Left lobe of liver (tissue), 2 donors: ENCODE data around the gene NKX2-3. TPM values are rescaled to one million over a fixed set of nuclear protein-coding genes. Genes with fewer than 3 reads are reported as not detected.

Experiments used
- ATAC-seq: fragments of 200-7000 bp; cut with Tn5 transposase; one replicate; pipeline ENCODE4 v1.9.1; 2020; ENCODE audit warnings: mild to moderate bottlenecking, moderate library complexity
- DNase-seq: peaks from one replicate; pipeline ENCODE4 v3.0.0-alpha.2; 2020; ENCODE audit warnings: low spot score
- total RNA-seq: library from RNA; stranded (reverse); gene quantifications from one replicate; pipeline ENCODE4 v1.2.1, GENCODE V29; 2021
- donor health status: DM: no; HTN: no; CAD: no; lungs with moderate emphysema.
- donor health status: DM: no; HTN: yes; CAD: no.

Gene NKX2-3
- total RNA-seq, 1 donor from 2014 or later, result 0.08 TPM

- no peak for ATAC-seq
- DNase-seq, result no peak
Observed at GRCh38 chr10:99537989-99538917, 5.5 kb downstream of the NKX2-3 start.

DNA sequence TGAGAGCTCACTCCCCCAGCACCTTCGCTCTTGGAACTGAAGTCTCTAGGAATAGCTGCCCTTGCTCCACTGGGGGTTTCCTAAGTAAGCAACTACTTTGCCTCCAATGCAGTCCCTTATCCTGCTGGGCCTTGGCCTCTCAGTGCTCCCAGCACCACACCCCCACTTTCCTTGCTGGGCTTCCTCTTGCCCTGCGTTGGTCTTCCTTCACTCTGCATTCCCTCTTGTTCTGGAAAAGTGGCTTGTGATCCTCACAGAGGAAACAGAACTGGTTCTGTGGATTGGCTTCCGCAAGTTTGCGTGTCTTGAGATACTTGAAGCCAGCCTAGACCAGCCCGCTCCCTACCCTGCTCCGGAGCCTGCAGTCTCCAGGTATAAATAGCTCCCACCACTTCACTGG is 6.4 kb downstream of the NKX2-3 start:
- DNase-seq (no peak), ATAC-seq (no peak)

GRCh38 chr10:99539820-99540219 is 7.1 kb downstream of the NKX2-3 start:
- DNase-seq (no peak), ATAC-seq (no peak)

GRCh38 chr10:99540306-99540656 is 7.5 kb downstream of the NKX2-3 start:
- ATAC-seq, result no peak

GRCh38 chr10:99540657-99541531 is 8.2 kb downstream of the NKX2-3 start:
- ATAC-seq (peak; percentile 94), DNase-seq (no peak)

More at GRCh38 chr10:99540306-99540656, 7.5 kb downstream of the NKX2-3 start:
- DNase-seq, result no peak

DNA sequence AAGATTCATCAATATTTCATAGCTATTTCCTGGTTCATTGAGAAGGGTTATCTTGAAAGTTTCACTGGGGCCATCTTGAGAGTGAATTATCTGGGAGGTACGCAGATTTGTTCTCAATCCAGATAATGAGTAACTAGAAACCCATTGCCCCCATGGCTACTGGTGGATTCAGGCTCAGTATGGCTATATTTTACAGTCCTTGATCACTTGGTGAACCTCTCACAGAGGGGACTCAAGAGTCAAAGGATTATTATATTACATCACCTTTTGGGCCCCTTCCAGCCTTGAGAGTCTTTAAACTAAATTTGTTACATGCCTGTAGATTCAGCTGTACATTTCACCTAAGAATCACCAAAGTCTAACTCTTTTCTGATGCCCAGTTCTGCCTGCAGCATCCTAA is 11.6 kb downstream of the NKX2-3 start:
- ATAC-seq (no peak), DNase-seq (no peak)

DNA sequence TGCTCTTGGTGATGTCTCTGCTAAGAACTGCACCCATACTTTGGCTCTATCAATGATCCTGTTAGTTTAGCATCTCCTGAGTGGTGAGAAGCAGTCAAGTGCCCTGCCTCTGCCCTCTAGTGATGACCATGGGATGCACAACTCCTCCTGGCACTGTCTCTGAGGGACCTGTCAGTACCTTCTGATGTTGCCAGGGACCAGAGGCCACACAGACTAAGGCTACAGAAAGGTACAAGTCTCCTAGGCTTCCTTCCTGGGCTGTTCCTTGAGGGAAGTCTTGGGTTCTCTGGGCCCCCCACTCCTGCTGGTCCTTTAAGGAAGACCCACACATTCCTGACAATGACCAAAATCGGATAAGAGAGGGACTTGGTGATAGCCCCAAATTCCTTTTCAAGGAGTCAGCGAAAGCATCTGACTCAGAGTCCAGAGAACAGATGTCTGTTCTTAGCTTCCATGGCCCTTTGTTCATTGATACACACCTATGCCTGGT is 15.3 kb downstream of the NKX2-3 start:
- ATAC-seq (peak; percentile 92), DNase-seq (no peak)

DNA sequence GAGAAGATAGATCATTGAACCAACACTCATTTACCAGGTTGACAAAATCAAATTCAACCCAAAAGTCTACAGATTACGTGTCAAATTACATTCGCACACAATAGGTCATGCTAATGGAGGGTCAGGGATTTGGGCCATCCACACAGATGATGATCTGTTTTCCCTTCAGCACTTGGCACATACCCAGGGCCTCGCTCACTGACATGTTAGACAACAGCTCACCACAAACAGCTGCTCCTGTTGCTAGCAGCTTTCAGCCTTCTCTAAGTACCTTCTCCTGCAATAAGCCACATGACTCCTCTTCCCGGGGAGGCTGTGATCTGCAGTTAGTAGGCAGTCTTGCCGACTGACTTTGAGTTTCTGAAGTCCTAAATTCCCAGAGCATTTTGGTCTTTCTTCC is 18.4 kb downstream of the NKX2-3 start:
- ATAC-seq (no peak), DNase-seq (no peak)

DNA sequence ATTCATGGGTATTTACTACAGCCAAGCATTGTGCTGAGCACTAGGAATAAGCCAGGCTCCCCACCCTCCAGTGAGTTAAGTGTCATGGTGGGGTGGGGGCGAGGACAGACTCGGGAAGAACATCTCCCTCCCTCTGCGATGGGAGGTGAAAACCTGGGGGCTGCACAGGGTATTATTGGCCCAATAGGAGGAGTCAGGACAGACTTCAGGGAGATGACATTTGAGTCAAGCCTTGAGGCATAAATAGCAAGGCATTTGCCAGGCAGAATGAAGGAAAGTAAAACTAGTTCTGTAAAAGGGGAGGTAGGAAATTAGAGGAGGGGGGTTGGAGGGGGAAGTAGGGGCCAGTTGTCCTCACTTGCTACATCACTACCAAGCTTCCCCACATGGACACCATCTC is 18.9 kb downstream of the NKX2-3 start:
- DNase-seq, result no peak
- ATAC-seq, result no peak

DNA sequence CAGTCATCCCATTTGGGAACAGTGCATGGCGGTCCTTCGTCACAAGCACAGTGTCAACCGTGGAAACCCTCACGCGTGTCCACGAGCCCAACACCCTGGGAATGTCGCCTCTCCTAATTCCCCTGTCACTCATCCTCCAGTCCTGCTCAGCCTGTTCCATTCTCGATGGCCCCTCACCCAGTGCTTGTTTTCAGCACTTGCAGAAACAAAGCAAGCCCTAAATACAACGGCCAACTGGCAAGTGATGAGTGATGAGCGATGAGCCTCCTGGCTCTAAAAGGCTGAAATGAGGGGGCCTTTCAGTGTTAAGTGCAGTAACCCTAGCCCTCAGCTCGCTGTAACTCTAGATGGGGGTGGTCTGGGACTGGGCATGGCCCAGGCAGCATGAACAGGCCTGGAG is 22.6 kb downstream of the NKX2-3 start:
- DNase-seq (no peak), ATAC-seq (no peak)

DNA sequence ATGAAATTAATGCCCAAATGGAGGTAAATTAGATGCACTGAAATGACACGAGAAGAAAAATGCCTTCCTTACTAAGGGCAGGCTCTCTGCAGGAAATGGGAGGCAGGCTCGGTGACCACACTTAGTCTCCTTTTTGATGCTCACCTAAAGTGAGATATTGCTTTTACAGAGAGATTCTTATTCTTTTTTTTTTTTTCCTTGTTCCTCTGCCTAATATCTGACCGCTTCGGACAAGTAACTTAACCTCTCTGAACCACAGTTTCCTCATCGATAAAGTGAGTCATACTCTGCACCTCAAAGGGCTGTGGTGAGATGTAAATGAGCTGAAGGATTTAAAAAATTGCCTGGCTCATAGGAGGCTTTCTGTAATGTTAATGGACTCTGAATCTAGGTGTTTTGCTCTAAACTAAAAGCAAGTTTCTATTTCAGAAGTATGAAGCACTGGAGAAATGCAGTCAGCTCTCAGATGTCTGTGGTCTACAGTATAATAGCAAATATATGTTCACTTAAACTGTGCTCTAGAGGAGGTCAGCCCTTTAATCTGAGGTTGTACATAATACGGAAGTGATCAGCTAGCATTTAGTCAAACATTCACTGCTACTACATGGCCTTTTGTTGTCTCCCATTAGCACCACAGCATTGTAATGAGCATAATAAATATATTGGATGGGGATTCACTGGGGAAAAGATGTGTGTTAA is 23.2 kb downstream of the NKX2-3 start:
- no peak for DNase-seq
- no peak for ATAC-seq

GRCh38 chr10:99557044-99557443 is 24.3 kb downstream of the NKX2-3 start:
- ATAC-seq (no peak), DNase-seq (no peak)

- DNase-seq (no peak), ATAC-seq (no peak)
Observed at GRCh38 chr10:99558708-99559107, 26.0 kb downstream of the NKX2-3 start.

- DNase-seq, result peak; percentile 49
Observed at GRCh38 chr10:99560277-99561126, 27.8 kb downstream of the NKX2-3 start.

DNA sequence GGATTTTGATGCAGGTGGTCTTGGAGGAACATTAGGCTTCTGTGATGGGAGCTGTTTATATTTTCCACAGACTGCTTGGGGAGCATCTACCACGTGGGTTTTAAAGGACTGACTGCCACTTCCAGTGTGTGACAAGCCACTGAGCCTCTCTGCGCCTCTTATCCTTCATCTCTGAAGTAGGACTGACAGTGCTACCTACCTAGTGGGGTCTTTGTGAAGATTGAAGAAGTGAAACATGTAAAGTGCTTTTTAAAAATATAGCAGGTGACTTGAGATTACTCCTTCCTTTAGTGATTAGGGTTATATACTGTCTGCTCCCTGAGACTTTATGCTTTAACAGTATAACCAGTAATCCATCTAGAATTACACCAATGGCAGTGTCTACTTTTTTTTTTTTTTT is 29.9 kb downstream of the NKX2-3 start:
- DNase-seq, result no peak
- ATAC-seq, result no peak

More at GRCh38 chr10:99560277-99561126, 27.8 kb downstream of the NKX2-3 start:
- ATAC-seq, result peak; percentile 88

DNA sequence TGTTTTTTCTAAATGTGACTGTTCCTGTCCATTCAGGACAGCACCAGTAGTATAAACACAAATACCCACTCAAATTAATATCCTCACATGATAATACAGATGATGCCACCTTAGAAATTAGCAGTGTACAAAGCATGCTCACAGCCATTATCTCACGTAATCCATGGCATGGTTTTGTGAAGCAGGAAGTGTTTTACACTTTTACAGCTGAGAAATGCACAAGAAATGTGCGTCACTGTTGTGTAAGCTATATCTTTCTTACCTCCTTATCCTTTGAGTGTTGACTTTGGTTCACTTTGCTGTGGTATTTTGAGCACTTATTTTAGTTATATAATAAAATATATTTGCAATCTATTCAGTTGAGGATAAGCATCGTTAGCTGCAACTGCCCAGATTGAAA is 31.6 kb downstream of the NKX2-3 start:
- DNase-seq, result no peak
- ATAC-seq, result no peak

DNA sequence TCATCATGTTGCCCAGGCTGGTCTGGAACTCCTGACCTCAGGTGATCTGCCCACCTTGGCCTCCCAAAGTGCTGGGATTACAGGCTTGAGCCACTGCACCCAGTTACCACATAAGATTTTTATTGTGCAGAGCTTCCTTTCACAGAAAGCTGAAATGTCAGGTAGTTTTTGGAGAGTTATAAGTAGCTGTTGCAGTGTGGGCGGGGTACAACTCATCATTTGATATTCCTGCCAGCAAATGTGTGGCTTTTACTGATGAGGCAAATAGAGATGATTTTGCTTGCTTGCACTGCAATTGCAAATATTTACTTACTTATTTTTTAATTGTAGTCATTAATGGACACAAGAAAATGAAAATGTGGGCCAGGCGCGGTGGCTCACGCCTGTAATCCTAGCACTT is 32.4 kb downstream of the NKX2-3 start:
- ATAC-seq (no peak), DNase-seq (no peak)

DNA sequence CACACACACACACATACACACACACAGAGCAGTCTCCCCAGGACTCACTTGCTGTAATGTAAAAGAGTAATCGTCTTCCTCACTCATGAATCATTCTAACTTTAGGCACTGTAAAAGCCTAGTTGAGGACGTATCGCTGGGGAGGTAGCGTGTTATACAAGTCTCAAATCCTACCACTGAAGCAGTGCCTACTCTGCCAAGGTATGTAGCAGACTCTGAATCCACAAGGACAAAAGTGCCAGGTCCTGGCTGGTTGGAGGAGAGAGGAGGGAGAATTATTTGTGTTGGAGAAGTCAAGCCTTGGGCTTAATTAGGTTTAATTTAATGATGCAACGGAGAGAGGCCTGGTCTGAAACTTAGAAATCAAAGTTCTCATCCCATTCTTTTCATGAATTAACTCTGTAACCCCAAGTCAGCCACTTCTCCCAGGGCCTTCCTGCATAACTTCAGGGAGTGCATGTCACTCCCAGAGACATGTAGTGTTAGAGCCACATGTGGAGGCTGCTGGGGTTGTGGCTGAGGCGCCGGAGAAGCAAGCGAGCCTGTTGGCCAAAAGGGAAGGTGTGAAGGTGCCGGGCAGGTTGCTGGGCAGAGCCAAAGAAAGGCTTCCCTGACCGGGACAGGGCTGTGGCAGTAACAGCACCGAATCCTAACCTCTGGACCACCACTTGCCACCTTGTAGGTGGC is 36.7 kb downstream of the NKX2-3 start:
- DNase-seq, result no peak
- ATAC-seq, result no peak

DNA sequence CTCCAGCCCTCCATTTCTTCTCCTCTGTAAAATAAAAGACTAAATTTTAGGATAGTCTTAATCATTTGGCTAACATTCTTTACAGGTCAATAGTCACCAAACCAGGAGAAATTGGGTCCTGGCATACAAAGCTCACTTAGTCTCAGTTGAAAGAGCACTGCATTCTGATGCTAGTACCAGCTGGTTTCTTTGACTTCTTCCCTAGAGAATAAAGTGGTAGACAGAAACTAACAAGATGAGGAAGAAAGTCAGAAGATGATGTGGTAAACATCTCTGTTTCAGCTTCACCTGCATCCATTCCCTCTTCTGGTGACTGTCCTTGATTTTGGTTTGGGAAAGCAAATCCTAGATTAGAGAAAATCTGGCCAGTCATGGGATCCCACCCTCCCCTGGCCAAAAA is 37.2 kb downstream of the NKX2-3 start:
- no peak for DNase-seq

GRCh38 chr10:99571816-99572215 is 39.1 kb downstream of the NKX2-3 start:
- DNase-seq (no peak), ATAC-seq (no peak)

More for the DNA sequence above, 37.2 kb downstream of the NKX2-3 start:
- no peak for ATAC-seq
